ENCODE data around the gene INTS1.

INTS1 gene

GRCh38 chr7:1541431-1542162 is 37.4 kb upstream of the INTS1 start:
- no peak overlapping the region for H3K4me3 ChIP-seq (ENCODE audit: low read length)
- H3F3A ChIP-seq (ENCODE audit: control insufficient read depth, insufficient read depth) = peaks cover 3% of the 10 kb centered on the region
- TF ChIP-seq EZH2phosphoT487 (IDR thresholded peaks at IDR 0.05; ENCODE audit: borderline replicate concordance, low read length) (no peak), CTCF (IDR thresholded peaks at IDR 0.05; ENCODE audit: low read depth, low read length, poor library complexity, severe bottlenecking) (no peak)
- no peak overlapping the region for H3K4me2 ChIP-seq (ENCODE audit: low read length)
- H3K27me3 ChIP-seq (ENCODE audit: control insufficient read depth, low read length) = no peaks in the 10 kb centered on the region
- H3K9me3 ChIP-seq (ENCODE audit: control insufficient read depth, insufficient read depth, low read length) = no peaks in the 10 kb centered on the region
- peaks cover 34% of the 10 kb centered on the region for H3K79me2 ChIP-seq (ENCODE audit: control insufficient read depth, low read length)
- H3K36me3 ChIP-seq (ENCODE audit: control insufficient read depth, low read length) = peaks cover 74% of the 10 kb centered on the region
- H3K4me1 ChIP-seq (ENCODE audit: control insufficient read depth, low read length) = peaks cover 5% of the 10 kb centered on the region; the same call in 1 of the 2 replicates
- H3K27ac ChIP-seq (ENCODE audit: low read depth, low read length) = no peak overlapping the region
- H3K9me2 ChIP-seq (replicated peaks; ENCODE audit: control insufficient read depth, low read length) = no peaks in the 10 kb centered on the region
- H4K20me1 ChIP-seq (ENCODE audit: control insufficient read depth, insufficient read depth, low read depth, low read length) = peaks cover 12% of the 10 kb centered on the region; the same call in 1 of the 2 replicates

- peaks cover 5% of the 10 kb centered on the region; the same call in 1 of the 2 replicates for H3K4me1 ChIP-seq (ENCODE audit: control insufficient read depth, low read length)
- H3F3A ChIP-seq (ENCODE audit: control insufficient read depth, insufficient read depth) = peaks cover 3% of the 10 kb centered on the region
- no peaks in the 10 kb centered on the region for H3K27me3 ChIP-seq (ENCODE audit: control insufficient read depth, low read length)
- no peak for TF ChIP-seq CTCF (IDR thresholded peaks at IDR 0.05; ENCODE audit: low read depth, low read length, poor library complexity, severe bottlenecking)
- no peak for TF ChIP-seq EZH2phosphoT487 (IDR thresholded peaks at IDR 0.05; ENCODE audit: borderline replicate concordance, low read length)
- no peaks in the 10 kb centered on the region for H3K9me2 ChIP-seq (replicated peaks; ENCODE audit: control insufficient read depth, low read length)
- H3K36me3 ChIP-seq (ENCODE audit: control insufficient read depth, low read length) = peaks cover 82% of the 10 kb centered on the region
- H3K27ac ChIP-seq (ENCODE audit: low read depth, low read length) = no peak overlapping the region
- no peak overlapping the region for H3K4me2 ChIP-seq (ENCODE audit: low read length)
- no peaks in the 10 kb centered on the region for H3K9me3 ChIP-seq (ENCODE audit: control insufficient read depth, insufficient read depth, low read length)
- H3K79me2 ChIP-seq (ENCODE audit: control insufficient read depth, low read length) = peaks cover 42% of the 10 kb centered on the region
- H3K4me3 ChIP-seq (ENCODE audit: low read length) = no peak overlapping the region
- H4K20me1 ChIP-seq (ENCODE audit: control insufficient read depth, insufficient read depth, low read depth, low read length) = peaks cover 12% of the 10 kb centered on the region; the same call in 1 of the 2 replicates
Observed at GRCh38 chr7:1540776-1541271, 36.6 kb upstream of the INTS1 start.

- no peak overlapping the region for H3K4me3 ChIP-seq (ENCODE audit: low read length)
- H3K36me3 ChIP-seq (ENCODE audit: control insufficient read depth, low read length) = peaks cover 88% of the 10 kb centered on the region
- no peak overlapping the region for H3K4me2 ChIP-seq (ENCODE audit: low read length)
- peaks cover 3% of the 10 kb centered on the region for H3F3A ChIP-seq (ENCODE audit: control insufficient read depth, insufficient read depth)
- no peak overlapping the region for H3K27ac ChIP-seq (ENCODE audit: low read depth, low read length)
- H3K27me3 ChIP-seq (ENCODE audit: control insufficient read depth, low read length) = no peaks in the 10 kb centered on the region
- H4K20me1 ChIP-seq (ENCODE audit: control insufficient read depth, insufficient read depth, low read depth, low read length) = peaks cover 12% of the 10 kb centered on the region; the same call in 1 of the 2 replicates
- no peaks in the 10 kb centered on the region for H3K9me2 ChIP-seq (replicated peaks; ENCODE audit: control insufficient read depth, low read length)
- peaks cover 5% of the 10 kb centered on the region; the same call in 1 of the 2 replicates for H3K4me1 ChIP-seq (ENCODE audit: control insufficient read depth, low read length)
- H3K9me3 ChIP-seq (ENCODE audit: control insufficient read depth, insufficient read depth, low read length) = no peaks in the 10 kb centered on the region
- TF ChIP-seq CTCF (IDR thresholded peaks at IDR 0.05; ENCODE audit: low read depth, low read length, poor library complexity, severe bottlenecking) (no peak), EZH2phosphoT487 (IDR thresholded peaks at IDR 0.05; ENCODE audit: borderline replicate concordance, low read length) (no peak)
- H3K79me2 ChIP-seq (ENCODE audit: control insufficient read depth, low read length) = peaks cover 48% of the 10 kb centered on the region
Observed at GRCh38 chr7:1539882-1540775, 35.9 kb upstream of the INTS1 start.
